IMR-90 (cell line): ENCODE measurements around the gene TCF12. TPM values are rescaled to one million over a fixed set of nuclear protein-coding genes. Genes with fewer than 3 reads are reported as not detected.
A peak's percentile ranks its signal among the peaks of the same experiment; 100 is the strongest.

Experiments used
- ATAC-seq: fragments of 200-7000 bp; cut with Tn5 transposase; 2 replicates; pipeline ENCODE4 v1.9.1; 2020; ENCODE audit warnings: low read depth, mild to moderate bottlenecking, moderate library complexity
- BruUV-seq: library from RNA; stranded (reverse); fragments of 400-500 nt; replicated peaks from 2 replicates; lab custom pipeline; 2021; lab: Mats Ljungman, UMichigan
- CTCF ChIA-PET: fragments of 300-600 bp; formaldehyde crosslinking; extraction: SDS; loops from one replicate; lab custom pipeline; 2021; ENCODE audit warnings: antibody characterized with exemption; lab: Yijun Ruan, JAX
- POLR2A ChIA-PET: fragments of 300-600 bp; sonication (Branson Sonifier 250); formaldehyde crosslinking; loops from one replicate; lab custom pipeline; 2022; ENCODE audit warnings: antibody characterized with exemption; ENCODE audit not compliant: unreplicated experiment; lab: Charles Lee
- DNase-seq: peaks from one replicate; pipeline ENCODE4 v3.0.0; 2013
- H2AFZ ChIP-seq: replicated peaks from 2 replicates; pipeline ENCODE3; 2013; ENCODE audit warnings: low read length, mild to moderate bottlenecking; ENCODE audit not compliant: poor library complexity
- H2AK5ac ChIP-seq: 2 replicates; pipeline ENCODE4 v1.6.1; 2013; ENCODE audit warnings: low read depth, low read length, inconsistent platforms
- H2AK9ac ChIP-seq: replicated peaks from 2 replicates; pipeline ENCODE3; 2013; ENCODE audit warnings: mild to moderate bottlenecking, low read depth, low read length, moderate library complexity; ENCODE audit not compliant: poor library complexity
- H2BK120ac ChIP-seq: 2 replicates; pipeline ENCODE4 v1.6.1; 2013; ENCODE audit warnings: low read depth, low read length, inconsistent platforms
- H2BK15ac ChIP-seq: 3 replicates; pipeline ENCODE4 v1.6.1; 2013; ENCODE audit warnings: low read depth, low read length, inconsistent platforms
- H2BK20ac ChIP-seq: 2 replicates; pipeline ENCODE4 v1.6.1; 2013; ENCODE audit warnings: low read depth, mild to moderate bottlenecking, inconsistent platforms, low read length, moderate library complexity
- H2BK5ac ChIP-seq: 2 replicates; pipeline ENCODE4 v1.6.1; 2013; ENCODE audit warnings: mild to moderate bottlenecking, low read depth, low read length, inconsistent platforms; ENCODE audit not compliant: poor library complexity, severe bottlenecking
- H3K14ac ChIP-seq: replicated peaks from 2 replicates; pipeline ENCODE4 v1.6.1; 2013; ENCODE audit warnings: low read depth, low read length, inconsistent platforms
- H3K18ac ChIP-seq: 2 replicates; pipeline ENCODE4 v1.6.1; 2013; ENCODE audit warnings: low read depth, low read length, control low read depth
- H3K23ac ChIP-seq: 2 replicates; pipeline ENCODE4 v1.6.1; 2013; ENCODE audit warnings: low read depth, low read length, inconsistent platforms
- H3K27ac ChIP-seq: 2 replicates; pipeline ENCODE4 v1.5.1; 2013; ENCODE audit warnings: mild to moderate bottlenecking, control low read depth, low read length; ENCODE audit not compliant: insufficient read depth
- H3K27me3 ChIP-seq: 2 replicates; pipeline ENCODE4 v1.6.1; 2013; ENCODE audit warnings: low read length; ENCODE audit not compliant: control insufficient read depth, insufficient read depth
- H3K36me3 ChIP-seq: 2 replicates; pipeline ENCODE4 v1.6.1; 2013; ENCODE audit warnings: low read length, mixed read lengths; ENCODE audit not compliant: control insufficient read depth, insufficient read depth
- H3K4ac ChIP-seq: 2 replicates; pipeline ENCODE4 v1.6.1; 2013; ENCODE audit warnings: low read depth, low read length, inconsistent platforms
- H3K4me1 ChIP-seq: 2 replicates; pipeline ENCODE4 v1.6.1; 2013; ENCODE audit warnings: low read length, mixed read lengths; ENCODE audit not compliant: control insufficient read depth, insufficient read depth
- H3K4me2 ChIP-seq: 2 replicates; pipeline ENCODE4 v1.6.1; 2013; ENCODE audit warnings: low read depth, mild to moderate bottlenecking, control low read depth, low read length, moderate library complexity
- H3K4me3 ChIP-seq: 2 replicates; pipeline ENCODE4 v1.5.1; 2013; ENCODE audit warnings: low read depth, mild to moderate bottlenecking, control low read depth, low read length, moderate library complexity; ENCODE audit not compliant: insufficient read depth
- H3K56ac ChIP-seq: 2 replicates; pipeline ENCODE4 v1.6.1; 2013; ENCODE audit warnings: low read length, inconsistent platforms; ENCODE audit not compliant: insufficient read depth; ENCODE audit errors: extremely low read depth
- H3K79me1 ChIP-seq, 2 experiments: 2 replicates each; pipeline ENCODE4 v1.6.1; 2013; ENCODE audit warnings: low read length in 2 of 2, inconsistent platforms in 1 of 2, low read depth in 1 of 2
- H3K9ac ChIP-seq: 2 replicates; pipeline ENCODE4 v1.6.1; 2013; ENCODE audit warnings: low read depth, low read length, control low read depth
- H3K9me1 ChIP-seq: 2 replicates; pipeline ENCODE4 v1.6.1; 2013; ENCODE audit warnings: low read length, inconsistent platforms; ENCODE audit not compliant: insufficient read depth
- H3K9me3 ChIP-seq: 2 replicates; pipeline ENCODE4 v1.6.1; 2013; ENCODE audit warnings: low read length; ENCODE audit not compliant: control insufficient read depth, insufficient read depth
- H4K20me1 ChIP-seq: 2 replicates; pipeline ENCODE4 v1.6.1; 2013; ENCODE audit warnings: low read length, inconsistent platforms; ENCODE audit not compliant: insufficient read depth
- H4K5ac ChIP-seq: 2 replicates; pipeline ENCODE4 v1.6.1; 2013; ENCODE audit warnings: mild to moderate bottlenecking, low read depth, low read length, control low read depth
- H4K8ac ChIP-seq, 2 experiments: 2 replicates each; pipeline ENCODE4 v1.6.1; 2013; ENCODE audit warnings: low read depth in 2 of 2, low read length in 2 of 2, control low read depth in 1 of 2, inconsistent platforms in 1 of 2
- H4K91ac ChIP-seq: 2 replicates; pipeline ENCODE4 v1.6.1; 2013; ENCODE audit warnings: low read depth, low read length, inconsistent platforms; ENCODE audit not compliant: insufficient read depth
- CEBPB ChIP-seq: IDR thresholded peaks from 2 replicates; pipeline ENCODE4 v1.6.1; 2012; ENCODE audit warnings: low read depth, low read length, improper control_type of control experiment
- CHD1 ChIP-seq: IDR thresholded peaks from 2 replicates; pipeline ENCODE4 v1.6.1; 2012; ENCODE audit warnings: low read depth, low read length, improper control_type of control experiment
- FOS ChIP-seq: fragments of 150-350 bp; IDR thresholded peaks from 2 replicates; pipeline ENCODE4 v1.6.1; 2016; ENCODE audit warnings: low read depth, low read length
- MXI1 ChIP-seq: IDR thresholded peaks from 2 replicates; pipeline ENCODE4 v1.6.1; 2012; ENCODE audit warnings: low read depth, mild to moderate bottlenecking, low read length, moderate library complexity, borderline replicate concordance
- NFE2L2 ChIP-seq: fragments of 150-350 bp; IDR thresholded peaks from 2 replicates; pipeline ENCODE4 v1.6.1; 2016; ENCODE audit warnings: low read depth, mild to moderate bottlenecking, low read length
- POLR2A ChIP-seq: IDR thresholded peaks from 2 replicates; pipeline ENCODE4 v1.6.1; 2012; ENCODE audit warnings: mild to moderate bottlenecking, low read depth, low read length
- RFX5 ChIP-seq: IDR thresholded peaks from 2 replicates; pipeline ENCODE4 v1.8.0; 2012; ENCODE audit warnings: low read depth, mild to moderate bottlenecking, low read length, moderate library complexity
- WGBS, 2 experiments: methylation state at CpG; one replicate each; pipeline versions ENCODE4 v1.1.5 to v1.1.7; 2013; ENCODE audit warnings: missing lambda C conversion rate in 2 of 2; ENCODE audit not compliant: insufficient read length in 1 of 2; ENCODE audit errors: extremely low coverage in 2 of 2; 5-methylcytosine and 5-hydroxymethylcytosine counted together
- dilution Hi-C: fragments of 300-500 bp; cut with HindIII; formaldehyde crosslinking; loops from one replicate; pipeline ENCODE4 v1.14.3; 2018; ENCODE audit warnings: low sequenced_read_pairs; ENCODE audit not compliant: unreplicated experiment
- in situ Hi-C: fragments of 300-500 bp; cut with MboI; formaldehyde crosslinking; loops from 3 replicates; pipeline ENCODE4 v1.14.3; 2019; ENCODE audit warnings: low sequenced_read_pairs, inconsistent platforms, mixed read lengths
- intact Hi-C: fragments of 100-400 bp; cut with micrococcal nuclease; formaldehyde crosslinking; loops from 2 replicates; pipeline ENCODE4 v1.10.0; 2022
- polyA plus RNA-seq, 3 experiments: library from polyadenylated mRNA; depleted of rRNA; stranded (reverse); fragments of >200 nt; gene quantifications; 2 replicates each; pipeline ENCODE4 v1.2.3, GENCODE V29; 2012; ENCODE audit warnings: low replicate concordance in 1 of 3
- total RNA-seq: library from RNA; depleted of rRNA; stranded (reverse); fragments of >200 nt; gene quantifications from 2 replicates; pipeline ENCODE4 v1.2.3, GENCODE V29; 2012

The TCF12 gene
- total and polyA plus RNA-seq, 2 of the 4 experiments (the other 2 are of a cell fraction): 79.4 to 160 TPM

- H2BK5ac ChIP-seq: no peak overlapping the region
- H3K27me3 ChIP-seq: no peaks in the 10 kb centered on the region
- H3K27ac ChIP-seq: no peak overlapping the region
- H3K4me3 ChIP-seq: no peak overlapping the region
- TF ChIP-seq POLR2A (no peak), RFX5 (no peak), NFE2L2 (no peak), CEBPB (no peak; the same call in 1 of the 2 replicates), FOS (no peak), MXI1 (no peak), CHD1 (no peak)
- H3K56ac ChIP-seq: no peak overlapping the region
- POLR2A ChIA-PET: no interaction called here
- dilution Hi-C loops: no loop called here
- in situ Hi-C loops: no loop called here
- H2AK5ac ChIP-seq: no peak overlapping the region
- H3K9me1 ChIP-seq: peaks cover 4% of the 10 kb centered on the region; the same call in 1 of the 2 replicates
- no peak overlapping the region for H3K18ac ChIP-seq
- no TSS peak for BruUV-seq
- CTCF ChIA-PET: no interaction called here
- H3K9ac ChIP-seq: no peak overlapping the region
- H3K4me2 ChIP-seq: no peak overlapping the region
- peak; percentile 28; the same call in 1 of the 2 replicates for ATAC-seq
- peak; percentile 69 for DNase-seq
- H3K23ac ChIP-seq: no peak overlapping the region
- H2BK15ac ChIP-seq: no peak overlapping the region
- H4K8ac ChIP-seq: no peak overlapping the region
- H3K36me3 ChIP-seq: no peaks in the 10 kb centered on the region; the same call in 1 of the 2 replicates
- intact Hi-C loops: no loop called here
- H4K20me1 ChIP-seq: peaks cover 42% of the 10 kb centered on the region
- H3K4me1 ChIP-seq: peaks cover 15% of the 10 kb centered on the region
- no peak overlapping the region for H3K4ac ChIP-seq
- no peak overlapping the region for H2AK9ac ChIP-seq
- no peak overlapping the region for H4K91ac ChIP-seq
- no peak overlapping the region for H4K5ac ChIP-seq
- no peak overlapping the region for H2BK120ac ChIP-seq
- no peak overlapping the region for H2AFZ ChIP-seq
- H2BK20ac ChIP-seq: no peak overlapping the region
- no CpG with 5 or more reads among the region's 1 CpG for WGBS, 2 experiments
- peaks cover 25 to 63% of the 10 kb centered on the region in 2 experiments for H3K79me1 ChIP-seq
- peaks cover 3% of the 10 kb centered on the region; the same call in 1 of the 2 replicates for H3K9me3 ChIP-seq
- H3K14ac ChIP-seq: no peak overlapping the region
Observed at GRCh38 chr15:56943403-56943802, 25.0 kb downstream of the TCF12 start.
